Activated CD8-positive, alpha-beta T cell treated with anti-CD3 and anti-CD28 coated beads, Interleukin-2, amount 10 ng/mL, durations not matched to agents 7 days and 5 days (primary cell): Measurements from ENCODE around the gene KLHL2. TPM values are rescaled to one million over a fixed set of nuclear protein-coding genes. Genes with fewer than 3 reads are reported as not detected.
A peak's percentile ranks its signal among the peaks of the same experiment; 100 is the strongest.
"Not testable (repeated sequence)": the region's sequence is repeated elsewhere in the genome, so short reads cannot be mapped to it uniquely, and the experiment has no call there.

Experiments
- ATAC-seq: fragments of 150-1000 bp; cut with Tn5 transposase; one replicate; pipeline ENCODE4 v1.10.0; 2021; ENCODE audit warnings: moderate library complexity
- CTCF ChIA-PET: fragments of 350-600 bp; sonication (Branson Sonifier 250); formaldehyde crosslinking; loops from one replicate; lab custom pipeline; 2021; ENCODE audit warnings: antibody characterized with exemption; lab: Charles Lee
- POLR2A ChIA-PET: fragments of 350-600 bp; sonication (Branson Sonifier 250); formaldehyde crosslinking; loops from one replicate; lab custom pipeline; 2021; ENCODE audit warnings: antibody characterized with exemption; lab: Charles Lee
- DNase-seq: peaks from one replicate; pipeline ENCODE4 v3.0.0-alpha.2; 2020
- H3K27ac Mint-ChIP-seq: one replicate; pipeline ENCODE4 v1.8.0; 2021; ENCODE audit warnings: mild to moderate bottlenecking, mixed read lengths
- H3K27me3 Mint-ChIP-seq: one replicate; pipeline ENCODE4 v1.8.0; 2021; ENCODE audit warnings: low read depth, mixed read lengths
- H3K36me3 Mint-ChIP-seq: one replicate; pipeline ENCODE4 v1.8.0; 2021; ENCODE audit warnings: low read depth, mixed read lengths
- H3K4me1 Mint-ChIP-seq: one replicate; pipeline ENCODE4 v1.8.0; 2021; ENCODE audit warnings: low read depth, mixed read lengths
- H3K4me3 Mint-ChIP-seq: one replicate; pipeline ENCODE4 v1.8.0; 2021; ENCODE audit warnings: mild to moderate bottlenecking, mixed read lengths
- H3K9me3 Mint-ChIP-seq: one replicate; pipeline ENCODE4 v1.8.0; 2022; ENCODE audit warnings: mixed read lengths; ENCODE audit not compliant: insufficient read depth
- total RNA-seq, 2 experiments: library from RNA; stranded (reverse); gene quantifications; one replicate each; pipeline ENCODE4 v1.2.3, GENCODE V29; 2021

Gene KLHL2
- total RNA-seq, 2 experiments from 2014 or later: 32.9 to 36.4 TPM

- ChIA-PET POLR2A (no interaction called here), CTCF (interaction anchor here (1.3 to 2.4 kb wide), 2 partner anchors 11 to 20 kb away, joined by 3 to 13 read pairs; no protein-coding TSS in a partner anchor)
- no peaks in the 10 kb centered on the region for H3K27me3 Mint-ChIP-seq
- ATAC-seq: no peak
- H3K4me1 Mint-ChIP-seq: peaks cover 46% of the 10 kb centered on the region
- no peaks in the 10 kb centered on the region for H3K9me3 Mint-ChIP-seq
- peak overlapping the region; percentile 70 for H3K27ac Mint-ChIP-seq
- H3K4me3 Mint-ChIP-seq: peak overlapping the region; percentile 20
- H3K36me3 Mint-ChIP-seq: peaks cover 44% of the 10 kb centered on the region
- no peak for DNase-seq
Measured at GRCh38 chr4:165331359-165331758, 124.0 kb downstream of the KLHL2 start.

- DNase-seq: no peak
- Mint-ChIP-seq H3K27me3 (no peaks in the 10 kb centered on the region), H3K9me3 (no peaks in the 10 kb centered on the region), H3K27ac (peak overlapping the region; percentile 12), H3K4me1 (peaks cover 44% of the 10 kb centered on the region), H3K4me3 (no peak overlapping the region), H3K36me3 (peaks cover 49% of the 10 kb centered on the region)
- ChIA-PET CTCF (interaction anchor here (1.3 to 2.4 kb wide), 3 partner anchors 11 to 200 kb away, joined by 3 to 13 read pairs (median 11); no protein-coding TSS in a partner anchor), POLR2A (interaction anchor here (0.9 kb wide), 1 partner anchor 124 kb away, joined by 3 read pairs; no protein-coding TSS in a partner anchor)
- no peak for ATAC-seq
Measured at GRCh38 chr4:165331823-165332222, 124.5 kb downstream of the KLHL2 start.

GRCh38 chr4:165332502-165332901 lies 125.1 kb downstream of the KLHL2 start:
- H3K27ac Mint-ChIP-seq: no peak overlapping the region
- CTCF ChIA-PET: interaction anchor here (1.6 to 2.3 kb wide), 2 partner anchors 201 to 219 kb away, joined by 10 to 11 read pairs; partner anchors contain the start of gene TMEM192
- H3K36me3 Mint-ChIP-seq: peaks cover 52% of the 10 kb centered on the region
- POLR2A ChIA-PET: interaction anchor here (0.9 kb wide), 1 partner anchor 124 kb away, joined by 3 read pairs; no protein-coding TSS in a partner anchor
- ATAC-seq (no peak), DNase-seq (no peak)
- H3K4me1 Mint-ChIP-seq: peaks cover 44% of the 10 kb centered on the region
- no peak overlapping the region for H3K4me3 Mint-ChIP-seq
- no peaks in the 10 kb centered on the region for H3K27me3 Mint-ChIP-seq
- no peaks in the 10 kb centered on the region for H3K9me3 Mint-ChIP-seq

- H3K9me3 Mint-ChIP-seq: no peaks in the 10 kb centered on the region
- CTCF ChIA-PET: interaction anchor here (1.3 to 1.7 kb wide), 2 partner anchors 8 to 221 kb away, joined by 3 to 4 read pairs; no protein-coding TSS in a partner anchor
Measured at GRCh38 chr4:165335163-165335703, 127.9 kb downstream of the KLHL2 start.

GRCh38 chr4:165336743-165337142 lies 129.4 kb downstream of the KLHL2 start:
- DNase-seq (no peak), ATAC-seq (no peak)
- Mint-ChIP-seq H3K36me3 (peaks cover 62% of the 10 kb centered on the region), H3K4me1 (peaks cover 23% of the 10 kb centered on the region), H3K4me3 (no peak overlapping the region), H3K27me3 (no peaks in the 10 kb centered on the region), H3K27ac (no peak overlapping the region), H3K9me3 (no peaks in the 10 kb centered on the region)
- ChIA-PET CTCF (no interaction called here), POLR2A (no interaction called here)

More at GRCh38 chr4:165335163-165335703, 127.9 kb downstream of the KLHL2 start:
- Mint-ChIP-seq H3K4me1 (peaks cover 38% of the 10 kb centered on the region), H3K27me3 (no peaks in the 10 kb centered on the region), H3K4me3 (no peak overlapping the region), H3K36me3 (peaks cover 64% of the 10 kb centered on the region), H3K27ac (no peak overlapping the region)
- ATAC-seq (no peak), DNase-seq (no peak)
- POLR2A ChIA-PET: no interaction called here

DNA sequence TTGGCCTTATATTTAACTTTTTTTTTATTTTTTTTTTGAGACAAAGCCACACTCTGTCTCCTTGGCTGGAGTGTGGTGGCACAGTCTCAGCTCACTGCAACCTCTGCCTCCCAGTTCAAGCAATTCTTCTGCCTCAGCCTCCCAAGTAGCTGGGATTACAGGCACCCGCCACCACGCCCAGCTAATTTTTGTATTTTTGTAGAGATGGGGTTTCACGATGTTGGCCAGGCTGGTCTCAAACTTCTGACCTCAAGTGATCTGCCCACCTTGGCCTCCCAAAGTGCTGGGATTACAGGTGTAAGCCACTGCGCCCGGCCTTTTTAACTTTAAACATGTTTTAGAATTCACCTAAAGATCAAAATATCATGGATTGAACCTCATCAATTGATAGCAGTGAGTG lies 135.0 kb downstream of the KLHL2 start:
- ATAC-seq, H3K27me3 Mint-ChIP-seq, DNase-seq, H3K27ac Mint-ChIP-seq, H3K9me3 Mint-ChIP-seq, H3K4me3 Mint-ChIP-seq, H3K4me1 Mint-ChIP-seq: not testable (repeated sequence)
- ChIA-PET CTCF (interaction anchor here (0.9 to 7.7 kb wide), 6 partner anchors 8 to 230 kb away, joined by 3 to 75 read pairs (median 15); partner anchors contain the start of gene TMEM192), POLR2A (interaction anchor here (0.6 kb wide), 1 partner anchor 532 kb away, joined by 4 read pairs; no protein-coding TSS in a partner anchor)
- peaks cover 39% of the 10 kb centered on the region for H3K36me3 Mint-ChIP-seq

- DNase-seq: no peak
Measured at GRCh38 chr4:165343353-165344191, 136.2 kb downstream of the KLHL2 start.

DNA sequence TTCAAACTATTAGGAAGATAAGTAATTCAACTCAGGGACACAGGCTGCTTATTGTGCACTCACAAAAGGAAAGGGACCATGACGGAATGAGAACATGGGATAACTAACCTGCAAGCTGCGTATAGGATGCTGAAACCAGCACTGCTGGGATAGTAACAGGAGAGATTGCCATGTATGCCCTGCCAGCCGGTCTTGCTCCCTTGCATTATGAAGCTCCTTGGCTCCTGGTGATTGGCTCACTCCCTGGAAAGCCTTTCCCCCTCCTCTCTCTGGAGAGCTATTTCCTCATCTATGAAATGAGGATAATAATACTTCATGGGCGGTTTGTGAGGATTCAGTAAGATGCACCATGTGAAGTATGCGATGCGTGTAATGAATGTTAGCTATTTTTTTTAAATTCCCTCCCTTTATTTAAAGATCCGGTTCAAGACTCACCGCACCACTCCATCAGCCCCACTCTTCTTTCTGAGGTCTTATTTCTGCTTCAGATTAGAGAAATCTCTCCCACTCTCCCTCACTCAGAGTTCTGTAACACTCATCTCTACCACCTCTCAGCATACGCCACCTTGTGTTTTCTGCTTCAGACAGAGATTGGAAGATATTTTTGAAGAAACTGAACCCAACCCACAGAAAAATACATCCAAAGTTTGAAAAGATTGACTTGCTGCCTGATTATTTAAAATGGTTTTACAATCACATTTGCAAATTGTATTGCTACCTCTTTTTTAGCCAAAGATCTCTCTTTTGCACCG lies 138.5 kb downstream of the KLHL2 start:
- ATAC-seq (no peak), DNase-seq (no peak)
- POLR2A ChIA-PET: no interaction called here
- H3K4me3 Mint-ChIP-seq: no peak overlapping the region
- peaks cover 7% of the 10 kb centered on the region for H3K4me1 Mint-ChIP-seq
- no peak overlapping the region for H3K27ac Mint-ChIP-seq
- H3K9me3 Mint-ChIP-seq: no peaks in the 10 kb centered on the region
- CTCF ChIA-PET: interaction anchor here (0.9 to 7.7 kb wide), 4 partner anchors 10 to 233 kb away, joined by 3 to 75 read pairs (median 6); partner anchors contain the start of genes CPE and TMEM192
- H3K36me3 Mint-ChIP-seq: peaks cover 17% of the 10 kb centered on the region
- no peaks in the 10 kb centered on the region for H3K27me3 Mint-ChIP-seq

More at GRCh38 chr4:165343353-165344191, 136.2 kb downstream of the KLHL2 start:
- ATAC-seq: no peak
- no peaks in the 10 kb centered on the region for H3K9me3 Mint-ChIP-seq
- no peak overlapping the region for H3K4me3 Mint-ChIP-seq
- H3K36me3 Mint-ChIP-seq: peaks cover 31% of the 10 kb centered on the region
- H3K27me3 Mint-ChIP-seq: no peaks in the 10 kb centered on the region
- POLR2A ChIA-PET: interaction anchor here (0.9 to 1.3 kb wide), 2 partner anchors 32 to 237 kb away, joined by 3 read pairs; no protein-coding TSS in a partner anchor
- peaks cover 7% of the 10 kb centered on the region for H3K4me1 Mint-ChIP-seq
- CTCF ChIA-PET: interaction anchor here (0.9 to 7.7 kb wide), 10 partner anchors 8 to 231 kb away, joined by 3 to 75 read pairs (median 6); partner anchors contain the start of gene TMEM192
- no peak overlapping the region for H3K27ac Mint-ChIP-seq

- no peaks in the 10 kb centered on the region for H3K9me3 Mint-ChIP-seq
- no peak overlapping the region for H3K4me3 Mint-ChIP-seq
- DNase-seq: no peak
- H3K27me3 Mint-ChIP-seq: peaks cover under 1% of the 10 kb centered on the region
- H3K27ac Mint-ChIP-seq: no peak overlapping the region
- CTCF ChIA-PET: interaction anchor here (3.8 to 7.7 kb wide), 2 partner anchors 217 to 235 kb away, joined by 10 to 75 read pairs; partner anchors contain the start of gene TMEM192
- POLR2A ChIA-PET: interaction anchor here (0.7 kb wide), 1 partner anchor 235 kb away, joined by 3 read pairs; the partner anchor contains the start of gene TMEM192
- H3K36me3 Mint-ChIP-seq: peaks cover 8% of the 10 kb centered on the region
- ATAC-seq: no peak
- peaks cover 7% of the 10 kb centered on the region for H3K4me1 Mint-ChIP-seq
Measured at GRCh38 chr4:165347647-165348569, 140.5 kb downstream of the KLHL2 start.
